Measurements from ENCODE around the gene SPSB2. TPM values are rescaled to one million over a fixed set of nuclear protein-coding genes. Genes with fewer than 3 reads are reported as not detected.
"Not testable (repeated sequence)": the region's sequence is repeated elsewhere in the genome, so short reads cannot be mapped to it uniquely, and the experiment has no call there.

Gene SPSB2
- polyA plus RNA-seq, 1 donor from 2014 or later = 12.8 TPM

DNA sequence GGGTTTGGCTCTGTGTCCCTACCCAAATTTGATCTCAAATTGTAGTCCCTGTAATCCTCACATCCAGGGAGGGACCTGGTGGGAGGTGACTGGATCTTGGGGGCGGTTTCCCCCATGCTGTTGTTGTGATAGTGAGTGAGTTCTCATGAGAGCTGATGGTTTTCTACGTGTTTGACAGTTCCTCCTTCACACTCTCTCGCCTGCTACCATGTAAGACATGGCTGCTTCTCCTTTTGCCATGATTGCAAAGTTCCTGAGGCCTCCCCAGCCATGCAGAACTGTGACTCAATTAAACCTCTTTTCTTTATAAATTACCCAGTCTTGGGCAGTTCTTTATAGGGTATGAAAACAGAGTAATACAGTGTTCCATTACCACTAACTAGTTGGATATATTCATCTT is 21.2 kb upstream of the SPSB2 start:
- Histone ChIP-seq H2AFZ (ENCODE audit: low read depth, low read length) (no peak overlapping the region), H3K4me2 (ENCODE audit: low read length) (no peak overlapping the region), H4K20me1 (ENCODE audit: insufficient read depth) (no peaks in the 10 kb centered on the region), H3K27me3 (ENCODE audit: insufficient read depth, low read depth, low read length) (no peaks in the 10 kb centered on the region), H3K27ac (ENCODE audit: low read length) (no peak overlapping the region), H3F3A (ENCODE audit: insufficient read depth, low read length, poor library complexity, severe bottlenecking) (no peaks in the 10 kb centered on the region), H3K79me2 (replicated peaks; ENCODE audit: insufficient read depth, low read length) (no peaks in the 10 kb centered on the region), H3K9me3 (ENCODE audit: low read length) (no peaks in the 10 kb centered on the region), H3K9me2 (ENCODE audit: insufficient read depth, low read length) (no peaks in the 10 kb centered on the region), H3K4me3 (ENCODE audit: low read length) (no peak overlapping the region), H3K9ac (ENCODE audit: low read length) (no peak overlapping the region), H3K36me3 (ENCODE audit: insufficient read depth, low read length) (no peaks in the 10 kb centered on the region)
- TF ChIP-seq POLR2AphosphoS5 (IDR thresholded peaks at IDR 0.05) (no peak), EZH2 (IDR thresholded peaks at IDR 0.05; ENCODE audit: borderline replicate concordance, insufficient read depth, low read length, poor library complexity, severe bottlenecking) (no peak), RAD21 (conservative IDR thresholded peaks at IDR 0.05) (no peak), TAF1 (IDR thresholded peaks at IDR 0.05; ENCODE audit: low read depth) (no peak)

DNA sequence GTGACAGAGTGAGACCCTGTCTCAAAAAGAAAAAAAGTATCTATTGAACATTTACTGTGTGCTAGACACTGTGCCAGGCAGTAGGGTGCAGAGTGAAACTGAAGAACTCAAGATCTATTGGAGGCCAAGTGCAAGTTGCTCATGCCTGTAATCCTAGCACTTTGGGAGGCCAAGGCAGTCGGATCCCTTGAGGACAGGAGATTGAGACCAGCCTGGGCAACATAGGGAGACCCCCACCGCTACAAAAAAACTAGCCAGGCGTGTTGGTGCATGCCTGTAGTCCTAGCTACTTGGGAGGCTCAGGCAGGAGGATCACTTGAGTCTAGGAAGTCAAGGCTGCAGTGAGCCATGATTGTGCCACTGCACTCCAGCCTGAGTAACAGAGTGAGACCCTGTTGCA is 19.6 kb upstream of the SPSB2 start:
- H3K4me3 ChIP-seq (ENCODE audit: low read length); H3K9ac ChIP-seq (ENCODE audit: low read length); H2AFZ ChIP-seq (ENCODE audit: low read depth, low read length); H3K9me3 ChIP-seq (ENCODE audit: low read length); H3K36me3 ChIP-seq (ENCODE audit: insufficient read depth, low read length); H3F3A ChIP-seq (ENCODE audit: insufficient read depth, low read length, poor library complexity, severe bottlenecking); H3K4me2 ChIP-seq (ENCODE audit: low read length); H3K27me3 ChIP-seq (ENCODE audit: insufficient read depth, low read depth, low read length); H4K20me1 ChIP-seq (ENCODE audit: insufficient read depth); H3K79me2 ChIP-seq (replicated peaks; ENCODE audit: insufficient read depth, low read length); H3K27ac ChIP-seq (ENCODE audit: low read length); H3K9me2 ChIP-seq (ENCODE audit: insufficient read depth, low read length): not testable (repeated sequence)

DNA sequence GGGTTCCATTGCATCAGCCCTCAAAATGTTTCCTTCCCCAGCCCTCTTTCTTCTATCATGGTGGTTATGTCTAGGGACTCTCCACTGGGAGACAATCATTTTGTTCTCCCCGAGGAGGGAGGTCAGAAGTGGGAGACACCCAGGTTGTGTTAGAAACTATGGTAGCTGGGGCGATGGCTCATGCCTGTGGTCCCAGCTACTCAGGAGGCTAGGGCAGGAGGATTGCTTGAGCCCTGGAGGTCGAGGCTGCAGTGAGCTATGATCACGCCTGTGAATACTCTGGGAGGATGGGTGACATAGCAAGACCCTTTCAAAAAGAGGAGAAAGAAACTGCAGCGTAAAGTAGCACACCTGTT is 18.5 kb upstream of the SPSB2 start:
- H3K9ac ChIP-seq (ENCODE audit: low read length) = peak overlapping the region; percentile 64

More for the DNA sequence above, 18.5 kb upstream of the SPSB2 start:
- no peaks in the 10 kb centered on the region for H3K9me3 ChIP-seq (ENCODE audit: low read length)
- TF ChIP-seq SMC3 (conservative IDR thresholded peaks at IDR 0.05; ENCODE audit: poor library complexity) = no peak
- no peak for TF ChIP-seq EP300 (conservative IDR thresholded peaks at IDR 0.05; ENCODE audit: poor library complexity, severe bottlenecking)
- TF ChIP-seq, protein P1, sequence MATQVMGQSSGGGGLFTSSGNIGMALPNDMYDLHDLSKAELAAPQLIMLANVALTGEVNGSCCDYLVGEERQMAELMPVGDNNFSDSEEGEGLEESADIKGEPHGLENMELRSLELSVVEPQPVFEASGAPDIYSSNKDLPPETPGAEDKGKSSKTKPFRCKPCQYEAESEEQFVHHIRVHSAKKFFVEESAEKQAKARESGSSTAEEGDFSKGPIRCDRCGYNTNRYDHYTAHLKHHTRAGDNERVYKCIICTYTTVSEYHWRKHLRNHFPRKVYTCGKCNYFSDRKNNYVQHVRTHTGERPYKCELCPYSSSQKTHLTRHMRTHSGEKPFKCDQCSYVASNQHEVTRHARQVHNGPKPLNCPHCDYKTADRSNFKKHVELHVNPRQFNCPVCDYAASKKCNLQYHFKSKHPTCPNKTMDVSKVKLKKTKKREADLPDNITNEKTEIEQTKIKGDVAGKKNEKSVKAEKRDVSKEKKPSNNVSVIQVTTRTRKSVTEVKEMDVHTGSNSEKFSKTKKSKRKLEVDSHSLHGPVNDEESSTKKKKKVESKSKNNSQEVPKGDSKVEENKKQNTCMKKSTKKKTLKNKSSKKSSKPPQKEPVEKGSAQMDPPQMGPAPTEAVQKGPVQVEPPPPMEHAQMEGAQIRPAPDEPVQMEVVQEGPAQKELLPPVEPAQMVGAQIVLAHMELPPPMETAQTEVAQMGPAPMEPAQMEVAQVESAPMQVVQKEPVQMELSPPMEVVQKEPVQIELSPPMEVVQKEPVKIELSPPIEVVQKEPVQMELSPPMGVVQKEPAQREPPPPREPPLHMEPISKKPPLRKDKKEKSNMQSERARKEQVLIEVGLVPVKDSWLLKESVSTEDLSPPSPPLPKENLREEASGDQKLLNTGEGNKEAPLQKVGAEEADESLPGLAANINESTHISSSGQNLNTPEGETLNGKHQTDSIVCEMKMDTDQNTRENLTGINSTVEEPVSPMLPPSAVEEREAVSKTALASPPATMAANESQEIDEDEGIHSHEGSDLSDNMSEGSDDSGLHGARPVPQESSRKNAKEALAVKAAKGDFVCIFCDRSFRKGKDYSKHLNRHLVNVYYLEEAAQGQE (IDR thresholded peaks at IDR 0.05; ENCODE audit: borderline replicate concordance) = no peak
- no peak for TF ChIP-seq POLR2AphosphoS5 (IDR thresholded peaks at IDR 0.05)
- TF ChIP-seq RAD21 (conservative IDR thresholded peaks at IDR 0.05) = no peak
- no peak for TF ChIP-seq TAF1 (IDR thresholded peaks at IDR 0.05; ENCODE audit: low read depth)
- TF ChIP-seq, protein P2, sequence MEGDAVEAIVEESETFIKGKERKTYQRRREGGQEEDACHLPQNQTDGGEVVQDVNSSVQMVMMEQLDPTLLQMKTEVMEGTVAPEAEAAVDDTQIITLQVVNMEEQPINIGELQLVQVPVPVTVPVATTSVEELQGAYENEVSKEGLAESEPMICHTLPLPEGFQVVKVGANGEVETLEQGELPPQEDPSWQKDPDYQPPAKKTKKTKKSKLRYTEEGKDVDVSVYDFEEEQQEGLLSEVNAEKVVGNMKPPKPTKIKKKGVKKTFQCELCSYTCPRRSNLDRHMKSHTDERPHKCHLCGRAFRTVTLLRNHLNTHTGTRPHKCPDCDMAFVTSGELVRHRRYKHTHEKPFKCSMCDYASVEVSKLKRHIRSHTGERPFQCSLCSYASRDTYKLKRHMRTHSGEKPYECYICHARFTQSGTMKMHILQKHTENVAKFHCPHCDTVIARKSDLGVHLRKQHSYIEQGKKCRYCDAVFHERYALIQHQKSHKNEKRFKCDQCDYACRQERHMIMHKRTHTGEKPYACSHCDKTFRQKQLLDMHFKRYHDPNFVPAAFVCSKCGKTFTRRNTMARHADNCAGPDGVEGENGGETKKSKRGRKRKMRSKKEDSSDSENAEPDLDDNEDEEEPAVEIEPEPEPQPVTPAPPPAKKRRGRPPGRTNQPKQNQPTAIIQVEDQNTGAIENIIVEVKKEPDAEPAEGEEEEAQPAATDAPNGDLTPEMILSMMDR (IDR thresholded peaks at IDR 0.05; ENCODE audit: poor library complexity, severe bottlenecking) = no peak
- no peak for TF ChIP-seq MXI1 (conservative IDR thresholded peaks at IDR 0.05; ENCODE audit: poor library complexity, severe bottlenecking)
- no peaks in the 10 kb centered on the region for H3K9me2 ChIP-seq (ENCODE audit: insufficient read depth, low read length)
- no peaks in the 10 kb centered on the region for H4K20me1 ChIP-seq (ENCODE audit: insufficient read depth)
- H3K79me2 ChIP-seq (replicated peaks; ENCODE audit: insufficient read depth, low read length) = no peaks in the 10 kb centered on the region
- H2AFZ ChIP-seq (ENCODE audit: low read depth, low read length) = no peak overlapping the region
- peak overlapping the region; percentile 67 for H3K4me3 ChIP-seq (ENCODE audit: low read length)
- no peak overlapping the region for H3K4me2 ChIP-seq (ENCODE audit: low read length)
- H3K36me3 ChIP-seq (ENCODE audit: insufficient read depth, low read length) = no peaks in the 10 kb centered on the region
- no peaks in the 10 kb centered on the region for H3K27me3 ChIP-seq (ENCODE audit: insufficient read depth, low read depth, low read length)
- no peaks in the 10 kb centered on the region for H3F3A ChIP-seq (ENCODE audit: insufficient read depth, low read length, poor library complexity, severe bottlenecking)
- peak overlapping the region; percentile 56 for H3K27ac ChIP-seq (ENCODE audit: low read length)
